B cell (primary cell): Measurements from ENCODE around the gene UNC5A. TPM values are rescaled to one million over a fixed set of nuclear protein-coding genes. Genes with fewer than 3 reads are reported as not detected.

ENCODE experiments used
- ATAC-seq: fragments of 200-7000 bp; cut with Tn5 transposase; one replicate; pipeline ENCODE4 v1.10.0; 2021; ENCODE audit warnings: low read depth, mild to moderate bottlenecking, moderate number of reproducible peaks, moderate library complexity
- CTCF ChIA-PET: fragments of 350-600 bp; sonication (Branson Sonifier 250); formaldehyde crosslinking; loops from one replicate; lab custom pipeline; 2021; ENCODE audit warnings: antibody characterized with exemption, inconsistent platforms; lab: Charles Lee
- POLR2A ChIA-PET: fragments of 350-600 bp; sonication (Branson Sonifier 250); formaldehyde crosslinking; loops from one replicate; lab custom pipeline; 2021; ENCODE audit warnings: antibody characterized with exemption; lab: Charles Lee
- DNase-seq: peaks from one replicate; pipeline ENCODE4 v3.0.0; 2013
- H2AFZ ChIP-seq: 2 replicates; pipeline ENCODE4 v1.6.1; 2012; ENCODE audit warnings: mild to moderate bottlenecking, low read depth, low read length; ENCODE audit not compliant: insufficient read depth, poor library complexity, severe bottlenecking
- H3K27ac ChIP-seq, 2 donors: 1 replicate in 1 of 2; 2 replicates in 1 of 2; pipeline ENCODE4 v1.5.1; 2012 to 2013; ENCODE audit warnings: low read length in 2 of 2, mild to moderate bottlenecking in 2 of 2, moderate library complexity in 1 of 2
- H3K27me3 ChIP-seq, 4 experiments: fragments of 200-600 bp in 1 of 4; sonication (generic) in 1 of 4; replicated peaks in 1 of 4; 1 replicate in 2 of 4; 2 replicates in 2 of 4; pipeline versions ENCODE4 v1.6.1 to v1.7.0; 2013 to 2016; ENCODE audit warnings: low read length in 3 of 4, mild to moderate bottlenecking in 2 of 4, mixed read lengths in 1 of 4, moderate library complexity in 1 of 4; ENCODE audit not compliant: insufficient read depth in 4 of 4, control insufficient read depth in 3 of 4; ENCODE audit errors: control extremely low read depth in 1 of 4
- H3K36me3 ChIP-seq, 2 experiments: replicated peaks in 1 of 2; 1 replicate in 1 of 2; 2 replicates in 1 of 2; pipeline versions ENCODE4 v1.6.1 to v1.7.1; 2013; ENCODE audit warnings: low read length in 1 of 2; ENCODE audit not compliant: insufficient read depth in 2 of 2, control insufficient read depth in 1 of 2; ENCODE audit errors: control extremely low read depth in 1 of 2, extremely low read depth in 1 of 2
- H3K4me1 ChIP-seq, 2 donors: fragments of 200-600 bp in 1 of 2; sonication (generic) in 1 of 2; 1 replicate in 1 of 2; 2 replicates in 1 of 2; pipeline versions ENCODE4 v1.5.1 to v1.6.1; 2013 to 2017; ENCODE audit warnings: low read length in 2 of 2; ENCODE audit not compliant: control insufficient read depth in 2 of 2, insufficient read depth in 2 of 2
- H3K4me2 ChIP-seq: replicated peaks from 2 replicates; pipeline ENCODE3; 2012; ENCODE audit warnings: mild to moderate bottlenecking, low read depth, low read length; ENCODE audit not compliant: poor library complexity, severe bottlenecking
- H3K4me3 ChIP-seq, 5 experiments: fragments of 200-600 bp in 1 of 5; sonication (generic) in 1 of 5; 1 replicate in 3 of 5; 2 replicates in 2 of 5; pipeline versions ENCODE4 v1.5.1 to v1.7.0; 2011 to 2016; ENCODE audit warnings: low read length in 4 of 5, mild to moderate bottlenecking in 4 of 5, low read depth in 2 of 5, control low read depth in 1 of 5, moderate library complexity in 1 of 5; ENCODE audit not compliant: insufficient read depth in 1 of 5; ENCODE audit errors: control extremely low read depth in 1 of 5, extremely low read depth in 1 of 5
- H3K79me2 ChIP-seq: fragments of 200-600 bp; sonication (generic); one replicate; pipeline ENCODE4 v1.6.0; 2016; ENCODE audit warnings: low read length; ENCODE audit not compliant: control insufficient read depth, insufficient read depth
- H3K9ac ChIP-seq: fragments of 200-600 bp; sonication (generic); 2 replicates; pipeline ENCODE4 v1.6.1; 2017; ENCODE audit warnings: mild to moderate bottlenecking, low read length, moderate library complexity
- H3K9me3 ChIP-seq, 3 donors: one replicate each; pipeline versions ENCODE4 v1.6.1 to v1.7.1; 2013; ENCODE audit warnings: low read length in 2 of 3; ENCODE audit not compliant: control insufficient read depth in 2 of 3, insufficient read depth in 1 of 3; ENCODE audit errors: control extremely low read depth in 1 of 3
- H4K20me1 ChIP-seq: 2 replicates; pipeline ENCODE4 v1.6.0; 2012; ENCODE audit warnings: mild to moderate bottlenecking, low read length; ENCODE audit not compliant: insufficient read depth, control insufficient read depth, poor library complexity, severe bottlenecking
- H3K27ac Mint-ChIP-seq: one replicate; pipeline ENCODE4 v1.8.0; 2021; ENCODE audit warnings: mixed read lengths
- H3K27me3 Mint-ChIP-seq: one replicate; pipeline ENCODE4 v1.8.0; 2021; ENCODE audit warnings: mixed read lengths
- H3K4me1 Mint-ChIP-seq: one replicate; pipeline ENCODE4 v1.8.0; 2021; ENCODE audit warnings: mixed read lengths
- H3K4me3 Mint-ChIP-seq: one replicate; pipeline ENCODE4 v1.8.0; 2021; ENCODE audit warnings: mixed read lengths
- H3K9me3 Mint-ChIP-seq: one replicate; pipeline ENCODE4 v1.8.0; 2022; ENCODE audit warnings: mixed read lengths; ENCODE audit not compliant: insufficient read depth
- EZH2 ChIP-seq: IDR thresholded peaks from 2 replicates; pipeline ENCODE4 v1.6.1; 2012; ENCODE audit warnings: borderline replicate concordance, low read depth, mild to moderate bottlenecking, moderate library complexity, low read length; ENCODE audit not compliant: insufficient read depth, poor library complexity, severe bottlenecking
- WGBS: methylation state at CpG from one replicate; pipeline ENCODE4 v1.1.5; 2013; ENCODE audit warnings: missing lambda C conversion rate; ENCODE audit not compliant: insufficient coverage; 5-methylcytosine and 5-hydroxymethylcytosine counted together
- intact Hi-C: fragments of 100-400 bp; cut with micrococcal nuclease; formaldehyde crosslinking; loops from one replicate; pipeline ENCODE4 v1.10.0; 2022
- polyA plus RNA-seq: library from polyadenylated mRNA; depleted of rRNA; stranded (reverse); fragments of >200 nt; gene quantifications from 2 replicates; pipeline ENCODE4 v1.2.3, GENCODE V29; 2012
- total RNA-seq, 2 donors: library from RNA; stranded (reverse); fragments of 120-200 nt in 1 of 2; gene quantifications; 1 replicate in 1 of 2; 2 replicates in 1 of 2; pipeline versions ENCODE4 v1.2.3 to v1.2.4, GENCODE V29; 2013 to 2022
- TF ChIP-seq, protein P1 (sequence below): fragments of 200-600 bp; IDR thresholded peaks from one replicate; pipeline ENCODE4 v1.8.0; 2022; ENCODE audit warnings: antibody characterized with exemption, mild to moderate bottlenecking

The UNC5A gene
- total and polyA plus RNA-seq, 2 donors (not counting 1 experiment from before 2014, with no cell fraction given): not detected

DNA sequence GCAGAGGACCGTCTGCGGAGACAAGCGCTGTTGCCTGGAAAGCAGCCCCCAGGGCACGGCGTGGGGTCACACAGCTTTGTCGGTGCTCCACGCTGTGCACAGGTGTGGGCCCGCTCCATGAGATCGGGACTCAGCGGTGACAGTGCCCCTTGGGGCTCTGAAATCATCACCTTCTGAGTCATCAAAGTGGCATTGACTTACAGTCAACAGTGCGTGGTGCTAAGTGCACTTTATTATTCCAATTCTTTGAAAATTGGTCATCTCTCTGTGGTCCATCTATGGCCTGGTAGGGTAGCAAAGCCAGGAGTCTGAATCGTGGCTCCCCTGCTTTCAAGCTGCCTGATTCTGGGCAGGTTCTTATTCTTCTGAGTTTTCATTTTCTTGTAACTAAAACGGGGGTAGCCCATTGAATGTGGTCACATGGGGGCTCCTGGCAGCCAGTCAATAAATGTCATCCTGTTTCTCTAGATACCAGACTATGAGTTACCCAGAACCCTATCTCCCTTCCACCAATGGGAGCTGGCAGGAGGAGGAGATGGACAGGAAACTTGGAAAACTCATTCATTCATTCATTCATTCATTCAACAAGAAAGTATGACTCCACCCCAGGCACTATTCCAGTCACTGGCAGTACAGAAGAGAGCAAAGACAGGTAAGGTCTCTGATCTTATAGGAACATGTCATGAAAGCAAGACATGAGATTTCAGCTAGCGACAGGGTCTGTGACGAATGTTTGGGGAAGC lies 20.3 kb upstream of the UNC5A start:
- no peak overlapping the region for H3K4me3 Mint-ChIP-seq
- no peak for ATAC-seq
- no peaks in the 10 kb centered on the region for H3K36me3 ChIP-seq
- intact Hi-C loops: no loop called here
- H3K4me1 ChIP-seq: no peaks in the 10 kb centered on the region
- no peaks in the 10 kb centered on the region for H3K79me2 ChIP-seq
- TF ChIP-seq, protein P1, sequence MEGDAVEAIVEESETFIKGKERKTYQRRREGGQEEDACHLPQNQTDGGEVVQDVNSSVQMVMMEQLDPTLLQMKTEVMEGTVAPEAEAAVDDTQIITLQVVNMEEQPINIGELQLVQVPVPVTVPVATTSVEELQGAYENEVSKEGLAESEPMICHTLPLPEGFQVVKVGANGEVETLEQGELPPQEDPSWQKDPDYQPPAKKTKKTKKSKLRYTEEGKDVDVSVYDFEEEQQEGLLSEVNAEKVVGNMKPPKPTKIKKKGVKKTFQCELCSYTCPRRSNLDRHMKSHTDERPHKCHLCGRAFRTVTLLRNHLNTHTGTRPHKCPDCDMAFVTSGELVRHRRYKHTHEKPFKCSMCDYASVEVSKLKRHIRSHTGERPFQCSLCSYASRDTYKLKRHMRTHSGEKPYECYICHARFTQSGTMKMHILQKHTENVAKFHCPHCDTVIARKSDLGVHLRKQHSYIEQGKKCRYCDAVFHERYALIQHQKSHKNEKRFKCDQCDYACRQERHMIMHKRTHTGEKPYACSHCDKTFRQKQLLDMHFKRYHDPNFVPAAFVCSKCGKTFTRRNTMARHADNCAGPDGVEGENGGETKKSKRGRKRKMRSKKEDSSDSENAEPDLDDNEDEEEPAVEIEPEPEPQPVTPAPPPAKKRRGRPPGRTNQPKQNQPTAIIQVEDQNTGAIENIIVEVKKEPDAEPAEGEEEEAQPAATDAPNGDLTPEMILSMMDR: no peak
- no peak for TF ChIP-seq EZH2
- 51% methylated on average over 15 of the region's 15 CpGs for WGBS
- POLR2A ChIA-PET: no interaction called here
- no peaks in the 10 kb centered on the region for H3K9me3 ChIP-seq
- H3K4me1 Mint-ChIP-seq: no peaks in the 10 kb centered on the region
- H3K27ac Mint-ChIP-seq: no peak overlapping the region
- CTCF ChIA-PET: no interaction called here
- H3K27me3 Mint-ChIP-seq: peaks cover 48% of the 10 kb centered on the region
- no peak overlapping the region for H3K9ac ChIP-seq
- H3K27ac ChIP-seq: no peak overlapping the region
- H4K20me1 ChIP-seq: no peaks in the 10 kb centered on the region
- H3K27me3 ChIP-seq: peaks cover 0 to 15% (median 5%) of the 10 kb centered on the region in 4 experiments
- no peak overlapping the region for H3K4me2 ChIP-seq
- H3K9me3 Mint-ChIP-seq: no peaks in the 10 kb centered on the region
- no peak for DNase-seq
- no peak overlapping the region for H2AFZ ChIP-seq
- H3K4me3 ChIP-seq: no peak overlapping the region

DNA sequence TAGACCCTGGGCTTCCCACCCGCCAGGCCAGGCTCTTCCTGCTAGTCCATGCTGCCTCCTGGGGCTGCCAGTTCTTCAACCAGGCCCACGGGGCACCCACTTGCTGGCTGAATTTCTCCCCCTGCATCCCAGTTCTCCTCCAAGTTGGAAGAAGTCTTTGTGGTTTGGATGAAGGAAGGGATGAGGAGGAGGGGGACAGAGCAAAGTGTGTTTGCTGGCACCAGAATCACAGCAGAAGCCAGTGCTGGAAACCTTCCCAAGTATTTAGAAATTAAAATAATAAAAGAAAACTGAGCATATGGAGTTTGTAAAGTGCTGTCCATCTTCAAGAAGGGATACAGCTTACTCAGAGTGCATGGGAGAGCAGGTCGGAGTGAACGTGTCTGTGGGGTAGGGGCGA lies 19.4 kb upstream of the UNC5A start:
- WGBS: no CpG with 5 or more reads among the region's 5 CpGs
- peaks cover 53% of the 10 kb centered on the region for H3K27me3 Mint-ChIP-seq
- no peaks in the 10 kb centered on the region for H3K4me1 ChIP-seq
- no peaks in the 10 kb centered on the region for H3K4me1 Mint-ChIP-seq
- H3K27me3 ChIP-seq: peaks cover 0 to 15% (median 5%) of the 10 kb centered on the region in 4 experiments
- ATAC-seq: no peak
- no peaks in the 10 kb centered on the region for H3K79me2 ChIP-seq
- no peak overlapping the region for H3K9ac ChIP-seq
- H3K4me2 ChIP-seq: no peak overlapping the region
- no peaks in the 10 kb centered on the region for H3K9me3 ChIP-seq
- no peak overlapping the region for H3K27ac ChIP-seq
- DNase-seq: no peak
- no peaks in the 10 kb centered on the region for H3K36me3 ChIP-seq
- H3K9me3 Mint-ChIP-seq: no peaks in the 10 kb centered on the region
- TF ChIP-seq, protein P1: no peak
- no peak for TF ChIP-seq EZH2
- H4K20me1 ChIP-seq: no peaks in the 10 kb centered on the region
- no peak overlapping the region for H3K4me3 ChIP-seq
- no peak overlapping the region for H3K27ac Mint-ChIP-seq
- ChIA-PET CTCF (no interaction called here), POLR2A (no interaction called here)
- H3K4me3 Mint-ChIP-seq: no peak overlapping the region
- H2AFZ ChIP-seq: no peak overlapping the region
- intact Hi-C loops: no loop called here
